ENCODE measurements around the gene MLH3. TPM values are rescaled to one million over a fixed set of nuclear protein-coding genes. Genes with fewer than 3 reads are reported as not detected.
A peak's percentile ranks its signal among the peaks of the same experiment; 100 is the strongest.

Gene MLH3
- total and polyA plus RNA-seq, 2 of the 13 experiments (the other 11 are each of a cell fraction or from before 2014, with no cell fraction given): 14.4 to 24.8 TPM

DNA sequence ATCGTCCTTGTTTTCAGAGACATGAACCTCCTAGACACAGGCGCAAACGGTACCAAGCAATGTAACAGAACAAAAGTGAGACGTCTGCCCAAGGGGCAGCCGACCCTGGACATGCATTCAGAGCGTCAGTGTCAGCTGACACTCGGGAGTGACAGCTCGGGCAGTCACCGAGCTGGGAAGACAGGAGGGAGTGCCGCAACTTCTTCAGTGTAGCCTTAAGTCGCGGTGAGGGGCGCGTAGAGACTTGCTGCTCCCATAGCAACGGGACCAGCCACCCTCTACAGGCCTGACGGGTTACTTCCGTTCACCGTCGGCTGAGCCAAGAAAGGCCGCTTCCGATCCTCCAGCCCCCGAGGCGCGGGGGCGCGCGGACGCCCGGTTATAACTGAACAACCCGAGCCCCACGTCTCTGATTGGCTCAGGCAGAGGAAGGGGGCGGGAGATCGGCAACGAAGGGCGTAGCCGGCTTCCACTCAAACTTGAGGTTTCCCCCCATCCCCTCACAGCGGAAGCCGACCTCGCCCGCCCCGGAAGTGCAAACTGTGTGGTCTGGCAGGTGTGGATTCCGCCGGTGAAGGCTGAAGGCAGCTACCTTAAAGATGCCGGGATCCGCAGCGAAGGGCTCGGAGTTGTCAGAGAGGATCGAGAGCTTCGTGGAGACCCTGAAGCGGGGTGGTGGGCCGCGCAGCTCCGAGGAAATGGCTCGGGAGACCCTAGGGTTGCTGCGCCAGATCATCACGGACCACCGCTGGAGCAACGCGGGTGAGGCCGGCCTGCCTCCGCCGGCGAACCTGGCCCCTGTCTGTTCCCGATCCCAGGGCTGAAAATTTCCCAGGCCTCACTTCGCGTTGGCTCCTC lies 48.6 kb downstream of the MLH3 start, which contains the start of gene EIF2B2 (continued):
- TF ChIP-seq THAP9 (CRISPR knock-in tag; IDR thresholded peaks at IDR 0.05; ENCODE audit: borderline replicate concordance) (peak; percentile 60; the same call in 1 of the 2 replicates), ZNF343 (CRISPR knock-in tag; IDR thresholded peaks at IDR 0.05) (no peak), XBP1 (CRISPR knock-in tag; IDR thresholded peaks at IDR 0.05) (no peak), ZNF142 (CRISPR knock-in tag; IDR thresholded peaks at IDR 0.05) (no peak), NFE2L2 (IDR thresholded peaks at IDR 0.05; ENCODE audit: low read length) (no peak), ZNF850 (CRISPR knock-in tag; conservative IDR thresholded peaks at IDR 0.05) (no peak), SUZ12 (IDR thresholded peaks at IDR 0.05; ENCODE audit: low read depth, low read length) (no peak), NCOR1 (IDR thresholded peaks at IDR 0.05; ENCODE audit: borderline replicate concordance, low read length) (no peak), ZNF547 (CRISPR knock-in tag; IDR thresholded peaks at IDR 0.05) (no peak)
- TF ChIP-seq, protein P1, sequence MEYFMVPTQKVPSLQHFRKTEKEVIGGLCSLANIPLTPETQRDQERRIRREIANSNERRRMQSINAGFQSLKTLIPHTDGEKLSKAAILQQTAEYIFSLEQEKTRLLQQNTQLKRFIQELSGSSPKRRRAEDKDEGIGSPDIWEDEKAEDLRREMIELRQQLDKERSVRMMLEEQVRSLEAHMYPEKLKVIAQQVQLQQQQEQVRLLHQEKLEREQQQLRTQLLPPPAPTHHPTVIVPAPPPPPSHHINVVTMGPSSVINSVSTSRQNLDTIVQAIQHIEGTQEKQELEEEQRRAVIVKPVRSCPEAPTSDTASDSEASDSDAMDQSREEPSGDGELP (IDR thresholded peaks at IDR 0.05; ENCODE audit: borderline replicate concordance, low read depth): peak; percentile 79

Data from HepG2 (cell line).